ENCODE measurements around the gene VWA3A.
"Not testable (repeated sequence)": the region's sequence is repeated elsewhere in the genome, so short reads cannot be mapped to it uniquely, and the experiment has no call there.

VWA3A gene

GRCh38 chr16:22181843-22182242 is 89.5 kb downstream of the VWA3A start:
- no peak for DNase-seq (ENCODE audit: extremely low read depth in 1 of 2, low read depth in 1 of 2)

DNA sequence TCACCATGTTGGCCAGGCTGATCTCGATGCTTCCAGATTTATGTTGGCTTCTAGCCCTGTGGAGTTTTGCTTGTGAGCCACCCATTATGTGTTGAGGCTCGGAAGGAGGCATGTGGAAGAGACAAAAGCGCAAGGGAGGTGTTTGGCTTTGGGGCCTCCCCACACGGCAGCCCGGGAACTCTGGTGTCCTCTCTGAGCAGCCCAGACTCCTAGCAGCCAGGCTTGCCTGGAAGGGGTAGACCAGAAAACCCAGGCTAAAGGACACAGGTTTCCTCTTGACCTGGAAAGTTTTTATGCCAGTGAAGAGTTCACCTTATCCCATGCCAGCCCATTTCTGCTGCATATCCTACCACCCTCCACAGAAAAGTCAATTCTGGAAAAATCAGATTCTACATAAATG is 91.0 kb downstream of the VWA3A start:
- DNase-seq (ENCODE audit: extremely low read depth in 1 of 2, low read depth in 1 of 2), result no peak

DNA sequence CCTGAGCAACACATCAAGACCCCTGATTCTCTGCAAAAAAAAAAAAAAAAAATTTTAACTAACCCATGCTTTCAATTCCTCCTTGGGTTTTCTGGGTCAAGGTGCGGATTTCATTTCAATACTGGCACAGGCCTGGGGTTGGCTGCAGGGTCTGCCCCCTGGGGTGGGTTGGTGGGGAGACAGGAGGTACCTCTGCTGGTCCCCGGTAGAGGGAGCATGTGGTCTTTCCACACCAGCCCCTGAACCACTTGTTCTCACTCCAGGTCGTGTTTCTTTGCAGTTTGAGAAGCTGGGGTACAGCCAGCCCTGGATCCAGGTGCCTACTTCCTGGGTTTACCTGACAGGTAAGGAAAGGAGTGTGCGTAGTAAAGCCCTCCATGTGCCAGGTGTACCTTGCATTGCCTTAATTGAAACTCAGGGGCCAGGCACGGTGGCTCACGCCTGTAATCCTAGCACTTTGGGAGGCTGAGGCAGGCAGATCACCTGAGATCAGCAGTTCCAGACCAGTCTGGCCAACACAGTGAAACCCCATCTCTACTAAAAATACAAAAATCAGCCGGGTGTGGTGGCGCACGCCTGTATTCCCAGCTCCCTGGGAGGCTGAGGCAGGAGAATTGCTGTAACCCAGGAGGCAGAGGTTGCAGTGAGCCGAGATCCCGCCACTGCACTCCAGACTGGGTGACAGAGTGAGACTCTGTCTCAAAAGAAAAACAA is 91.7 kb downstream of the VWA3A start:
- no peak for DNase-seq (ENCODE audit: extremely low read depth in 1 of 2, low read depth in 1 of 2)

DNA sequence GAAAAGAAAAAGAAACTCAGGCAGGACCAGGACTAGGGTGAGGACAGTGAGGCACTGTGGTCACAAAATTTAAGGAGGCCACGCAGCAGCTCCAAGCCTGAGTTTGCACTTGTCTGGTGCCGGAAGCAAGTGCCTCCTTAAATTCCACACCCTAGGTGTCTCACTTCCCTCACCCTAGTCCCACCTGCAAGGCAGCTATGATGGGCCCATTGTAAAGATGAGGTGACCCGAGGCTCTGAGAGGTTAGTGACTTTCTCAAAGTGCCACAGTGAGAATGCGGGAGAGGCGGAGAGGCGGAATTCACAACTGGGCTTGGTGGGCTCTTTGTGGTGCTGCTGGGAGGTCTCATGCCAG is 92.3 kb downstream of the VWA3A start:
- DNase-seq (ENCODE audit: extremely low read depth in 1 of 2, low read depth in 1 of 2), result no peak

DNA sequence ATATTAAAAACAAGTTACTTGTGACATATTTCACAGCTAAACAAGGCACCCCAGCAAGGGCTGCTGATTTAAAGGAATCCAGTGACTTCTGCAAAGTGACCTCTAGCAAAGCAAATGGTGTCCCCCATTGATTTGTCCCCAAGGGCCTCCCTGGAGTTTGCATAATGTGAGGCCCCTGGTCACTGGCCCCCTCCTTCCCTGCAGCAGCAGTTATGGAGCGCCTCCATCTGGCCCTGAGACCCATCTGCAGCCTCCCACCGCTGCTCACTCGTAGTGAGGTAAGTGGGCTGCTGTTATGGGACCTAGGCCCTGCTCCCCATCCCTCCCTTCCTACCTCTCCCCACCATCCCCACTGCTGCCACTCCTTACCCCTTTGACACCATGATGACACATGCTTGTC is 94.2 kb downstream of the VWA3A start:
- no peak for DNase-seq (ENCODE audit: extremely low read depth in 1 of 2, low read depth in 1 of 2)

DNA sequence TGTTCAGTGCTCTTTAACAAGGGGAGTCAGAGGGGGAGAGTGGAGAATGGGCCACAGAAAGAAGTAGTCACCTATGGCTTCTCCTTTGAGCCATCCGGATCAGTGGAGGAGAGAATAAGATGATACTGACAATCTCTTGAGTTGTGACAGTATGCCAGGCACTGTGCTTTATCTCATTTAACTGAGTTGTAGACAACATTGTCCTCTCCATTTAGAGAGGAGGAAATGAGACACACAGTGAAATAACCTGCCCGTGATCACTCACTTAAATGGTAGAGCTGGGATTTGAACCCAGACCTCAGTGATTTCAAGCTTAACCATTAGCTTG is 95.9 kb downstream of the VWA3A start:
- DNase-seq (ENCODE audit: extremely low read depth in 1 of 2, low read depth in 1 of 2), result no peak

DNA sequence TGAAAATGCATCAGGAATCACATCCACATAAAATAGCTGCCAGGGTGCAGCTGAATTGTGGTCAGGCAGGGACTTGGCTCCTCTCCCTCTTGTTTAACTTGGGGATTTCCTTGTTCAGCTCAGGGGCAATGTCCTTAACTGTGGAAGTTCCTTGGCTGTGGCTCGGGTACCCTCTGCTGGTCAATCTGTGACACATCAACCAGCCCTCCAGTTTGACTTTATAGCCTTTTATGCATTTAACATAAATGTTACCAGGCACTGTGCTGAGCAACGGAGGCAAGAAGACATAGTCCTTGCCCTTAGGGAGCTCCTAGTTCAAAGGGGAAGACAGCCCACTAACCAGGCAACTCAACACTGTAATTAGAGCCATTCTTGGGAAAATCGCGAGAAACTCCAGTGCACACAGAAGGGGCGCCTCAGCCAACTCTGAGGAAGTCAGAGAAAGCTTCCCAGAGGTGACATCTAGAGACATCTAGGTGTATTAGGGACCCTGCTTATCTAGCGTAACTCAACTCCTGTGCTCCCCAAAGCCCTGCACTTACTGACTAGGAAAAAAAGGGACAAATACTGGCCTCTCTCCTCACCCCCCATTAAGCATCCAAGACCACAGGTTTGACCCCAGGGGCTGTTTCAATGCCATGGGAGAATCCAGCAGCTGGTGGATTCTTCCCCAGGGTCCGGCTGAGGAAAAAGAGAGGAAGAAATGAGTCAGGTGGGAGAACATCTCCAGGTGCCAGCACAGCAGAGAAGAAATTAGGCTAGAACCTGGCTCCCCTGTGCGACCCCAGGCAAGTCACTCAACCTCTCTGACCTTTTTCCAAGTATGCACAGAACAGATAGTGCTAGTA is 96.5 kb downstream of the VWA3A start:
- peak in 1 of 2 donors; percentile 37 for DNase-seq (ENCODE audit: extremely low read depth in 1 of 2, low read depth in 1 of 2)

- no peak for DNase-seq (ENCODE audit: extremely low read depth in 1 of 2, low read depth in 1 of 2)
Measured at GRCh38 chr16:22189473-22190080, 97.2 kb downstream of the VWA3A start.

- DNase-seq (ENCODE audit: extremely low read depth in 1 of 2, low read depth in 1 of 2), result peak; percentile 81 to 84
Measured at GRCh38 chr16:22190081-22190775, 97.9 kb downstream of the VWA3A start.

DNA sequence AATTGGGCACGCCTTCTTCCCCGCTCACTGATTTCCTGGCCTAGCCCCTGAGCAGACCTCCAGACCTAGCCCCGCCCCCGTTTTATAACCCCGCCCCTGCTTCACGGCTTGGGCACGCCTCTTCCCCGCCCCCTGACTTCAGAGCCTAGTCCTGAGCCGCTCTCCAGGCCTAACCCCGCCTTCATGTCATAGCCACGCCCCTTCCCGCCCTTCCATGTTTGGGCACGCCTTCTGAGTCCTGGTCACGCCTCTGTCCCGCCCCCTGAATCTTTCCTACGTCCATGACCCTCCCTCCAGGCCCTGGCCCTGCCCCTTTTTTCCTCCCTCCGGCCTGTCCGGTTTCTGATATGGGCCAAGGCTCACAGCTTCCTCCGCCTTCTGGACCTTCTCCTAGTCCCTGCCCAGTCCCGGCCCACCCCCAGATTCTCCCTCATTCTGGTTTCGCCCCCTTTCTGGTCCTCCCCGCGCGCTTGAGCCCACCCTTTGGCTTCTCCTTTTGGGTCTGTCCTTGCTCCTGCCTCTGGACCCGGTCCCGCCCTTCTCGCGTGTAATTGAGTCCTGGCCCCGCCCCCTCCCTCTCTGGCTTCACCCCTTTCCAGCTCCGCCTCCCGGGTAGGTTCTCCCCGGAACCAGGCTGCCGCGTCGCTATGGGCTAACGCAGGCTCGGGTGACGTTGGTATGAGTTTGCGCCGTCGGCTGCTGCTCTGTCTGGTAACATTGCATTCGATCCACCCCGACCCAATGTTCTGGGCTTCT is 98.6 kb downstream of the VWA3A start:
- peak; percentile 98 to 99 for DNase-seq (ENCODE audit: extremely low read depth in 1 of 2, low read depth in 1 of 2)

GRCh38 chr16:22191532-22192260 is 99.4 kb downstream of the VWA3A start:
- no peak for DNase-seq (ENCODE audit: extremely low read depth in 1 of 2, low read depth in 1 of 2)

- DNase-seq (ENCODE audit: extremely low read depth in 1 of 2, low read depth in 1 of 2), result peak; percentile 52 to 54
Measured at GRCh38 chr16:22192261-22193062, 100.1 kb downstream of the VWA3A start.

DNA sequence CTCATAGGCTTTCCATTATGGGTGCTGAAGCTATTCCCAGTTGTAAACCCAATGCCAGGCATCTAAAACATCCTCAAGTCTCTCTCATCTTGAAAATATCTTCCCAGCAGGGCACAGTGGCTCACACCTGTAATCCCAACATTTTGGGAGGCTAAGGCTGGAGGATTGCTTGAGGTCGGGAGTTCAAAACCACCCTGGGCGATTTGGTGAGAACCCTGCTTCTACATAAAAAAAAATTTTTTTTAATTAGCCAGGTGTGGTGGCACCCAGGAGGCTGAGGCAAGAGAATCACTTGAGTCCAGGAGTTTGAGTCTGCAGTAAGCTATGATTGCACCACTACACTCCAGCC is 100.7 kb downstream of the VWA3A start:
- no peak for DNase-seq (ENCODE audit: extremely low read depth in 1 of 2, low read depth in 1 of 2)

DNA sequence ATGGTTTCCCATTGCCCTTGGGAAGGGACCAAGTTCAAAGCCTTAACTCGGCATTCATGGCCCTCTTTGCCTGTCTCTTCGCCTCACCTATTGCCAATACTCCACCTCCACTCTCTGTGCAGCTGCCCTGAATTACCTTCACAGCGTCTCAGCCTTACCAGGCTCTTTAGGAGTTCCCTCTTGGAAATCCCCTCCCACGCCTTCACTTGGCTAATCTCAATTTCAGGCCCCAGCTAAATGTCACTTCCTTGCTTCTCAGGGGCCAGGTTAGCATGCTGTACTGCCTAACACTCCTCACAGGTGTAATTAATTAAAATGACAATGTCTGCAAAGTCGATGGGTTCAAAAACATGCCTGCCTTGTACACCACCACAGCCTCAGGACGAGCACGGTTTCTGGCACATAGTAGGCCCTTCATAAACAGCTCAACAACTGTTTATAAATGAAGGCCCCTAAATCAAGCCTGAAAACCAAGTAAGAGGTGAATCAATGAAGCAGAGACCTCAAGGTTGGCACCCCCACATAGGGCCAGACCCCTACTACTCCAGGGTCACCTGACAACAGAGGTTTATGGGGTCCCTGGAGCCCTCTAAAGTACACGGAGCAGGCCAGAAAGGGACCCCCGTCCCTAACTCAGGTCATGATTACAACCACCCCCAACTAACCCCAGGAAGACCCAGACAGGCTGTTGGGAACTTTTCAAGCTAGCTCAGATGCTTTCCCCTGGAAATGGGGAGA is 102.5 kb downstream of the VWA3A start:
- no peak for DNase-seq (ENCODE audit: extremely low read depth in 1 of 2, low read depth in 1 of 2)

GRCh38 chr16:22195445-22195694 is 103.0 kb downstream of the VWA3A start:
- DNase-seq (ENCODE audit: extremely low read depth in 1 of 2, low read depth in 1 of 2), result no peak

DNA sequence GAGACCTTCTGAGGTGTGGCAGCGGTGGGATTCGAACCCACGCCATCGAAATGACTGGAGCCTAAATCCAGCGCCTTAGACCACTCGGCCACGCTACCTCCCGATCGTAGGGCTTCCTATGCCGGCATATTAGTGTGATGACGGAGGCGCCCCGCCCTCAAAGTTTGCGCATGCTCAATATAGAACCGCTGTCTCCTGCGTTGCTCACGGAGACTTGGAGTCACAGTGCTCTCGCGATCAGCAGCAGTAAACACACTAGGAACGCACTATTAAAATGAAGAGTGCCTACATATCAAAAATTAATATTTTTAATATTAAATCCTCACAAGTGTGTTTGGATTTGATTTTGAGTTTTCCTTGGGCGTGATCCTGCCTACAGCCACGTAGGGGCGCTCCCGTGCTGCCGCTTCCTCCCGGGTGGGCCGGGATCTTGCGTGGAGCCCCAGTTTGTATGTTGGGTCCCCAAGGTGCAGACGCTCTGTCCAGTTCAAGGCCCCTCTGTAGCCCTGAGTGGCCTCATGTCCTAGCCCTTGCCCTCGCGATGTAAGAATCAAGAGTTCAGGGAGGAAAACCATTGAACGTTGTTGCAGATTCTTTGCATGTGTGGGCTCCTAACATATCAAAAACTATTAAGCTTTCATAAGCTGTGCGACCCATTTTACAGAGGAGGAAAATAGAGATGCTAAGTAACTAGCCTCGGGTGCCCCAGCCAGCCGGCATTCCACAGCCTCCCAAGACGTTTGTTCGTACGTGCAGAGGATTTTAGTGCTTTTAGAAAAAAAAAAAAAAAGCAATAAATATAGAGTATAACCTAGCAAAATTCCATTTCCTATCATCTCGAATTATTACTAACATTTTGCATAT is 103.6 kb downstream of the VWA3A start:
- peak; percentile 63 to 81 for DNase-seq (ENCODE audit: extremely low read depth in 1 of 2, low read depth in 1 of 2)

GRCh38 chr16:22196559-22197168 is 104.3 kb downstream of the VWA3A start:
- not testable (repeated sequence) for DNase-seq (ENCODE audit: extremely low read depth in 1 of 2, low read depth in 1 of 2)
